GM23248 (cell line): ENCODE data around the gene ALOX15. TPM values are rescaled to one million over a fixed set of nuclear protein-coding genes. Genes with fewer than 3 reads are reported as not detected.
A peak's percentile ranks its signal among the peaks of the same experiment; 100 is the strongest.
"Not testable (repeated sequence)": the region's sequence is repeated elsewhere in the genome, so short reads cannot be mapped to it uniquely, and the experiment has no call there.

Experiments used
- DNase-seq: peaks from one replicate; pipeline ENCODE4 v3.0.0-alpha.2; 2015
- H2AFZ ChIP-seq: fragments of 200-600 bp; sonication (generic); 2 replicates; pipeline ENCODE4 v1.6.1; 2016; ENCODE audit warnings: antibody characterized with exemption
- H3F3A ChIP-seq: fragments of 200-600 bp; sonication (generic); 2 replicates; pipeline ENCODE4 v1.6.1; 2016; ENCODE audit warnings: mild to moderate bottlenecking, antibody characterized with exemption, mixed run types; ENCODE audit not compliant: insufficient read depth
- H3K27ac ChIP-seq: fragments of 200-600 bp; sonication (generic); 2 replicates; pipeline ENCODE4 v1.5.1; 2016; ENCODE audit warnings: mild to moderate bottlenecking
- H3K27me3 ChIP-seq: fragments of 200-600 bp; sonication (generic); replicated peaks from 2 replicates; pipeline ENCODE4 v1.6.1; 2016; ENCODE audit warnings: mild to moderate bottlenecking; ENCODE audit not compliant: insufficient read depth
- H3K36me3 ChIP-seq: fragments of 200-600 bp; sonication (generic); 2 replicates; pipeline ENCODE4 v1.6.1; 2016; ENCODE audit warnings: low read depth, mild to moderate bottlenecking
- H3K4me1 ChIP-seq: fragments of 200-600 bp; sonication (generic); 2 replicates; pipeline ENCODE4 v1.6.1; 2016; ENCODE audit warnings: mild to moderate bottlenecking; ENCODE audit not compliant: insufficient read depth
- H3K4me2 ChIP-seq: fragments of 200-600 bp; sonication (generic); one replicate; pipeline ENCODE4 v1.6.1; 2016; ENCODE audit warnings: mild to moderate bottlenecking; ENCODE audit not compliant: unreplicated experiment
- H3K4me3 ChIP-seq: fragments of 200-600 bp; sonication (generic); 2 replicates; pipeline ENCODE4 v1.5.1; 2016; ENCODE audit warnings: mild to moderate bottlenecking
- H3K79me2 ChIP-seq: fragments of 200-600 bp; sonication (generic); 2 replicates; pipeline ENCODE4 v1.6.1; 2016; ENCODE audit warnings: mild to moderate bottlenecking; ENCODE audit not compliant: insufficient read depth
- H3K9ac ChIP-seq: fragments of 200-600 bp; sonication (generic); 2 replicates; pipeline ENCODE4 v1.6.1; 2016; ENCODE audit warnings: mild to moderate bottlenecking
- H3K9me2 ChIP-seq: fragments of 200-600 bp; sonication (generic); 2 replicates; pipeline ENCODE4 v1.6.1; 2016; ENCODE audit warnings: mixed run types, mild to moderate bottlenecking, moderate library complexity; ENCODE audit not compliant: insufficient read depth
- H3K9me3 ChIP-seq: fragments of 200-600 bp; sonication (generic); one replicate; pipeline ENCODE4 v1.6.1; 2017; ENCODE audit warnings: low read depth
- H4K20me1 ChIP-seq: fragments of 200-600 bp; sonication (generic); 2 replicates; pipeline ENCODE4 v1.6.0; 2016; ENCODE audit not compliant: insufficient read depth
- EZH2 ChIP-seq: fragments of 200-600 bp; sonication (generic); IDR thresholded peaks from 2 replicates; pipeline ENCODE4 v1.6.1; 2018; ENCODE audit warnings: antibody characterized with exemption, mild to moderate bottlenecking; ENCODE audit not compliant: insufficient read depth, poor library complexity, severe bottlenecking
- EZH2phosphoT487 ChIP-seq: fragments of 200-600 bp; sonication (generic); IDR thresholded peaks from 2 replicates; pipeline ENCODE4 v1.6.1; 2018; ENCODE audit warnings: antibody characterized with exemption, moderate library complexity, mild to moderate bottlenecking, low read depth; ENCODE audit not compliant: insufficient read depth
- WGBS, 2 experiments: methylation state at CpG; one replicate each; pipeline ENCODE4 v1.1.6; 2015 to 2017; ENCODE audit warnings: low lambda C conversion rate in 2 of 2, low coverage in 1 of 2; ENCODE audit errors: missing lambda C conversion rate in 2 of 2; 5-methylcytosine and 5-hydroxymethylcytosine counted together
- in situ Hi-C: fragments of 300-500 bp; cut with MboI; formaldehyde crosslinking; loops from 2 replicates; pipeline ENCODE4 v1.15.0; 2020
- polyA plus RNA-seq: library from polyadenylated mRNA; unstranded; fragments of >200 nt; fragmentation: Nextera tagmentation; extraction: Ambion mirVana; gene quantifications from 2 replicates; pipeline ENCODE4 v1.2.1, GENCODE V29; 2016
- total RNA-seq: library from RNA; depleted of rRNA; stranded (reverse); fragments of >200 nt; shearing (Covaris generic); gene quantifications from 2 replicates; pipeline ENCODE4 v1.2.3, GENCODE V29; 2014

The ALOX15 gene
- total and polyA plus RNA-seq, 2 experiments from 2014 or later = not detected

GRCh38 chr17:4645642-4646041 is 4.2 kb upstream of the ALOX15 start:
- H3K9me3 ChIP-seq = no peaks in the 10 kb centered on the region
- H3K36me3 ChIP-seq = no peaks in the 10 kb centered on the region
- no peak overlapping the region for H2AFZ ChIP-seq
- DNase-seq = no peak
- no peaks in the 10 kb centered on the region for H4K20me1 ChIP-seq
- in situ Hi-C loops = no loop called here
- WGBS, 2 experiments = 45 to 54% methylated on average over 5 of the region's 5 CpGs
- no peaks in the 10 kb centered on the region for H3K9me2 ChIP-seq
- H3K27me3 ChIP-seq = peaks cover 37% of the 10 kb centered on the region
- no peak overlapping the region for H3K4me3 ChIP-seq
- no peaks in the 10 kb centered on the region for H3K79me2 ChIP-seq
- TF ChIP-seq EZH2 (no peak), EZH2phosphoT487 (no peak)
- no peak overlapping the region for H3K9ac ChIP-seq
- no peak overlapping the region for H3K27ac ChIP-seq
- H3K4me2 ChIP-seq = no peak overlapping the region
- no peaks in the 10 kb centered on the region for H3K4me1 ChIP-seq
- no peaks in the 10 kb centered on the region for H3F3A ChIP-seq

DNA sequence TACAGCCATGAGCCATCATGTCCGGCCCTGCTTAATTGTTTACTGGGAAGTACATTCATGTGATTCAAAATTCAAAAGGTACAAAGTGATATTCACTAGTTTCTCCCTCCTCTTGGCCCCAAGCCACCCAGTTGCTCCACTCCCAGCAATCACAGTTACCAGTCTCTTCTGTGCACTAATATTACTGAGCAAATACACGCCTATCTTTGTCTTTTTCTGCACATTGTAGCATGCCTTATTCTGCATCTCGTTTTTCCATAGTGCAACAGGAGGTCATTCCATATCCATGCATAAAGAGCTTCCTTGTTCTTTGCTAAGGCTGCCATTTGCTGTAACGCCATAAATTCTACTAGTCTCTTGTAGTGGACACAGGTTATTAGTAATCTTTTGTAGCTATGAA is 2.2 kb upstream of the ALOX15 start:
- no peaks in the 10 kb centered on the region for H3F3A ChIP-seq
- H3K27me3 ChIP-seq = peaks cover 43% of the 10 kb centered on the region
- no peak overlapping the region for H3K27ac ChIP-seq
- no peak for DNase-seq
- 37 to 40% methylated on average over 4 of the region's 4 CpGs for WGBS, 2 experiments
- H3K36me3 ChIP-seq = no peaks in the 10 kb centered on the region
- H3K9me2 ChIP-seq = no peaks in the 10 kb centered on the region
- no peaks in the 10 kb centered on the region for H3K4me1 ChIP-seq
- in situ Hi-C loops = no loop called here
- TF ChIP-seq EZH2 = no peak
- no peak for TF ChIP-seq EZH2phosphoT487
- no peaks in the 10 kb centered on the region for H3K79me2 ChIP-seq
- no peak overlapping the region for H3K4me3 ChIP-seq
- no peak overlapping the region for H2AFZ ChIP-seq
- H4K20me1 ChIP-seq = no peaks in the 10 kb centered on the region
- no peak overlapping the region for H3K9ac ChIP-seq
- no peak overlapping the region for H3K4me2 ChIP-seq
- H3K9me3 ChIP-seq = no peaks in the 10 kb centered on the region

GRCh38 chr17:4642286-4642685 is 808 bp upstream of the ALOX15 start:
- Histone ChIP-seq H4K20me1 (no peaks in the 10 kb centered on the region), H3K9ac (no peak overlapping the region), H3K4me1 (no peaks in the 10 kb centered on the region), H3K36me3 (no peaks in the 10 kb centered on the region), H3K27ac (no peak overlapping the region), H3K79me2 (no peaks in the 10 kb centered on the region), H3K27me3 (peaks cover 48% of the 10 kb centered on the region), H3K9me3 (no peaks in the 10 kb centered on the region), H3K4me2 (no peak overlapping the region), H2AFZ (no peak overlapping the region), H3F3A (no peaks in the 10 kb centered on the region), H3K4me3 (no peak overlapping the region), H3K9me2 (no peaks in the 10 kb centered on the region)
- TF ChIP-seq EZH2 = no peak
- no peak for TF ChIP-seq EZH2phosphoT487
- WGBS, 2 experiments = 34 to 41% methylated on average over 5 to 6 of the region's 6 CpGs
- in situ Hi-C loops = no loop called here
- DNase-seq = no peak

- H2AFZ ChIP-seq, H4K20me1 ChIP-seq, H3F3A ChIP-seq, H3K4me3 ChIP-seq, H3K27ac ChIP-seq, DNase-seq, H3K36me3 ChIP-seq, H3K9ac ChIP-seq, H3K9me2 ChIP-seq, H3K9me3 ChIP-seq, H3K79me2 ChIP-seq, in situ Hi-C loops, H3K4me2 ChIP-seq, H3K4me1 ChIP-seq: not testable (repeated sequence)
- WGBS, 2 experiments = 3 to 4% methylated on average over 23 to 37 of the region's 39 CpGs
- peak; percentile 43 for TF ChIP-seq EZH2
- peaks cover 60% of the 10 kb centered on the region for H3K27me3 ChIP-seq
These were observed 799 bp downstream of the ALOX15 start for GRCh38 chr17:4640569-4641188.

DNA sequence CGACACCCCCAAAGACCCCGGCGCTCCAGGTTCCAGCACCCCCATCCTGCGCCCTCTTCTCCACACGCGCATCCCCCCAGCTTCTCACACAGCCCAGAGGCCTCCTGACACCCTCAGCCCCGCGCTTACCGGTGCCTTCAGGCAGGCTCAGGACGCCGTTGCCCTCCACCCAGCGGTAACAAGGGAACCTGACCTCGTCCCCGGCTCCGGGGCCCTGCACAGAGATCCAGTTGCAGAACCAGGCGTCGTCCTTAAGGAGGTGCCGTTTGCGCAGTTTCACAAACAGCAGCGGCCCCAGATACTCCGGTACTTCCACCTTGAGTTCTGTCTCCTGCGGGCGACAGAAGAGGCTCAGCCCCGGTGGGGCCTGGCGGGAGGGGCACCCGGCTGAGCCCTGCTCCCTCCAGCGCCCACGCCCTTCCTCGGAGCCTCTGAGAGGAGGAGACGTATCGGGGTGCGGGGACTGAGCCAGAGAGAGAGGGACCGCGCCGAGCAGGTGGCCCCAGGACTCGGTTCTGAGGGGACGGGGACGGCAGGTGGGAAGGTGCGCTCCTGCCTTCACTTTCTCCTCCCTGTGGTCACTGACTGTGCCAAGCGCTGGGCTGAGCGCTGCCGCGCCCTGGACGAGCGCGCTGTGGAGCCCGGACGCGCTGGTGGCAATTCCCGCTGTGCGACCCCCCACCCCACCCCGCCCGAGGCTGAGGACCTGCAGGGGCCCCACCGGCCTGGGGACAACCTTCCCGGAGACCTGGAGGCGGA is 2.0 kb downstream of the ALOX15 start:
- H3K9me2 ChIP-seq, H3K9ac ChIP-seq, H3K36me3 ChIP-seq, H3F3A ChIP-seq, H3K4me1 ChIP-seq, H3K9me3 ChIP-seq, H3K27ac ChIP-seq, H4K20me1 ChIP-seq, H3K4me2 ChIP-seq, H2AFZ ChIP-seq, H3K79me2 ChIP-seq, in situ Hi-C loops, H3K4me3 ChIP-seq: not testable (repeated sequence)
- 3 to 4% methylated on average over 21 to 23 of the region's 56 CpGs for WGBS, 2 experiments
- DNase-seq = peak; percentile 45
- H3K27me3 ChIP-seq = peaks cover 64% of the 10 kb centered on the region

GRCh38 chr17:4638766-4639165 is 2.7 kb downstream of the ALOX15 start:
- H4K20me1 ChIP-seq, H3K4me2 ChIP-seq, H3F3A ChIP-seq, H3K79me2 ChIP-seq, H3K36me3 ChIP-seq, H3K9me2 ChIP-seq, H3K4me1 ChIP-seq, DNase-seq, in situ Hi-C loops, H3K27ac ChIP-seq, H3K9me3 ChIP-seq, H3K4me3 ChIP-seq, H2AFZ ChIP-seq, H3K9ac ChIP-seq: not testable (repeated sequence)
- WGBS, 2 experiments = 16 to 27% methylated on average over 5 to 8 of the region's 8 CpGs
- H3K27me3 ChIP-seq = peaks cover 58% of the 10 kb centered on the region
